Esophagus muscularis mucosa (tissue), 4 donors: ENCODE data around the gene RBM43. TPM values are rescaled to one million over a fixed set of nuclear protein-coding genes. Genes with fewer than 3 reads are reported as not detected.

Experiments
- DNase-seq: peaks from one replicate; pipeline ENCODE4 v3.0.0-alpha.2; 2017; ENCODE audit errors: extremely low spot score
- H3K27ac ChIP-seq, 4 donors: fragments of 200-600 bp; sonication (generic); replicated peaks in 1 of 4; 1 replicate in 3 of 4; 2 replicates in 1 of 4; pipeline ENCODE4 v1.5.1; 2016 to 2019; ENCODE audit warnings: mild to moderate bottlenecking in 1 of 4
- H3K27me3 ChIP-seq, 4 donors: fragments of 200-600 bp; sonication (generic); one replicate each; pipeline versions ENCODE4 v1.5.1 to v1.6.0; 2016 to 2019
- H3K36me3 ChIP-seq, 4 donors: fragments of 200-600 bp; sonication (generic); one replicate each; pipeline ENCODE4 v1.5.1; 2016 to 2019
- H3K4me1 ChIP-seq, 4 donors: fragments of 200-600 bp; sonication (generic); one replicate each; pipeline ENCODE4 v1.5.1; 2016 to 2019
- H3K4me3 ChIP-seq, 4 donors: fragments of 200-600 bp; sonication (generic); 1 replicate in 2 of 4; 2 replicates in 2 of 4; pipeline ENCODE4 v1.5.1; 2016 to 2019; ENCODE audit warnings: mild to moderate bottlenecking in 4 of 4, moderate library complexity in 1 of 4
- H3K9me3 ChIP-seq, 4 donors: fragments of 200-600 bp; sonication (generic); 1 replicate in 3 of 4; 2 replicates in 1 of 4; pipeline ENCODE4 v1.5.1; 2016 to 2019
- EP300 ChIP-seq: sonication (generic); formaldehyde crosslinking; IDR thresholded peaks from one replicate; pipeline ENCODE4 v1.6.1; 2017; ENCODE audit warnings: antibody characterized with exemption
- POLR2A ChIP-seq: fragments of 450-650 bp; IDR thresholded peaks from one replicate; pipeline ENCODE4 v1.6.1; 2017; ENCODE audit warnings: antibody characterized with exemption, moderate library complexity, mild to moderate bottlenecking, low read depth
- POLR2AphosphoS5 ChIP-seq, 2 donors: sonication (generic); formaldehyde crosslinking; IDR thresholded peaks; one replicate each; pipeline ENCODE4 v1.6.1; 2017; ENCODE audit warnings: antibody characterized with exemption in 2 of 2
- WGBS: methylation state at CpG from one replicate; pipeline ENCODE4 v1.1.5; 2018; 5-methylcytosine and 5-hydroxymethylcytosine counted together
- intact Hi-C: fragments of 100-400 bp; cut with DNase I; formaldehyde crosslinking; loops from one replicate; pipeline ENCODE4 v1.15.1; 2023
- total RNA-seq, 4 donors: library from RNA; depleted of rRNA; stranded (reverse); fragments of >200 nt; gene quantifications; one replicate each; pipeline versions ENCODE4 v1.1.0 to v1.2.1, GENCODE V29; 2016
- TF ChIP-seq, protein P1 (sequence below), 3 experiments: fragments of 200-600 bp in 2 of 3; fragments of 450-650 bp in 1 of 3; sonication (generic) in 2 of 3; IDR thresholded peaks; one replicate each; pipeline ENCODE4 v1.5.1; 2017 to 2019; ENCODE audit warnings: antibody characterized with exemption in 3 of 3, mild to moderate bottlenecking in 2 of 3, moderate library complexity in 1 of 3

RBM43 gene
- total RNA-seq, 4 donors from 2014 or later = 3.3 to 8.3 (median 5.0) TPM

DNA sequence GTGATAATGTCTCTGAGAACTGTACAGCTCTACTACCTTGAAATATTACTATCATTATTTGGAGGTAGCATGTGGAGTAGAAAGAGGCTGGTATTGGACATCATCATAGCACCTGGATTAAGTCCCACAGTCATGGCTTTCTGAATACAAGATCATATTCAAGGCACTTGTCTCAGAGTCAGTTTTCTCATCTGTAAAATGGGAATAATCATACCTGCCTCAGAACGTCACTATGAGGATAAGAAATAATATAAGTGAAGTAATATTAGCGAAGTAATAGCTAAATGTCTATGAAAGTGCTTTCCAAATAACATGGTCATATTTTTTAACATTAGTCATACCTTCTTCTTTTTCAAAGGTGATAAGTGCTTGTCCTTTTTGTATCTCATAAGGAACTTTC is 16.8 kb upstream of the RBM43 start:
- 98% methylated on average over 2 of the region's 2 CpGs for WGBS
- no peak overlapping the region for H3K27ac ChIP-seq
- intact Hi-C loops = no loop called here
- H3K9me3 ChIP-seq = no peaks in the 10 kb centered on the region
- no peak overlapping the region for H3K4me3 ChIP-seq
- TF ChIP-seq EP300 (no peak), POLR2AphosphoS5 (IDR thresholded peaks at IDR 0.05) (no peak), POLR2A (no peak)
- TF ChIP-seq, protein P1, sequence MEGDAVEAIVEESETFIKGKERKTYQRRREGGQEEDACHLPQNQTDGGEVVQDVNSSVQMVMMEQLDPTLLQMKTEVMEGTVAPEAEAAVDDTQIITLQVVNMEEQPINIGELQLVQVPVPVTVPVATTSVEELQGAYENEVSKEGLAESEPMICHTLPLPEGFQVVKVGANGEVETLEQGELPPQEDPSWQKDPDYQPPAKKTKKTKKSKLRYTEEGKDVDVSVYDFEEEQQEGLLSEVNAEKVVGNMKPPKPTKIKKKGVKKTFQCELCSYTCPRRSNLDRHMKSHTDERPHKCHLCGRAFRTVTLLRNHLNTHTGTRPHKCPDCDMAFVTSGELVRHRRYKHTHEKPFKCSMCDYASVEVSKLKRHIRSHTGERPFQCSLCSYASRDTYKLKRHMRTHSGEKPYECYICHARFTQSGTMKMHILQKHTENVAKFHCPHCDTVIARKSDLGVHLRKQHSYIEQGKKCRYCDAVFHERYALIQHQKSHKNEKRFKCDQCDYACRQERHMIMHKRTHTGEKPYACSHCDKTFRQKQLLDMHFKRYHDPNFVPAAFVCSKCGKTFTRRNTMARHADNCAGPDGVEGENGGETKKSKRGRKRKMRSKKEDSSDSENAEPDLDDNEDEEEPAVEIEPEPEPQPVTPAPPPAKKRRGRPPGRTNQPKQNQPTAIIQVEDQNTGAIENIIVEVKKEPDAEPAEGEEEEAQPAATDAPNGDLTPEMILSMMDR (IDR thresholded peaks at IDR 0.05) = no peak
- no peak for DNase-seq
- H3K4me1 ChIP-seq = no peaks in the 10 kb centered on the region
- H3K27me3 ChIP-seq = no peaks in the 10 kb centered on the region
- peaks cover 29 to 87% (median 38%) of the 10 kb centered on the region in 4 donors for H3K36me3 ChIP-seq

DNA sequence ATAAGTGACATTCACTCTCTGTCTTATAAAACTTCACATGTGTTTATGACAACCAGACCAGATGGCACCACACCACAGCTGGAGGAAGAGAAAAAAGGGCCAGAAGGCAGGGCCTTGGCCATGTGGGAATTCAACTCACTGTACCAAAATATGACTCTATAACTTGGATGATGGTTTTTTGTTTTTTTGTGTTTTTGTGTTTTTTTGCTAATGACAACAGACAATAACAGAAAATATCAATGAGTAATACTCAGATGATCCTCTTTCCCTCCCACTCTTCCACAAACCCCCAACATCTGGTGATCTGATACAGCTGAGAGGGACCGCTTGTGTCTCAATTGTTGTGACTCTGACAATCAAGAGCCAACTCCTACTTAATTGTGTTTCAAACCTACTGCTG is 15.4 kb upstream of the RBM43 start:
- H3K9me3 ChIP-seq = no peaks in the 10 kb centered on the region

DNA sequence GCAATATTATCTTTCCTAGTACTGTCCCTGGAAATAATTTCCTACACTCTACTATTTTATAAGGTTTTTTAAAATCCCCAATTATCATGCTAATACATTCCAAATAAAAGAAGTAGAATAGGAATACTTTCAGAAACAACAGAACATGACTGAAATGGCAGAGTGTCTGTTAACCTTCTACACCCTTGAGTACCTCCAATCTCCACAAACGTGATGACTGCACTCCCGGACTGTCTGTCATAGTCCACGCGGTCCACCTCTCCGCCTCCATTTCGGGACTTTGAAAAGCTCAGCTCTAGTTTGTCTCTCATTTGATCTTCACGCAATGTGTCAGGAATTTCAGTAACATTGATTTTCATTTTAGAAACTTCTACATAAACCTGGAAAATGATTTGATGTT is 13.6 kb upstream of the RBM43 start:
- H3K4me1 ChIP-seq = no peaks in the 10 kb centered on the region

More for the DNA sequence above, 15.4 kb upstream of the RBM43 start:
- H3K4me3 ChIP-seq = no peak overlapping the region
- H3K4me1 ChIP-seq = no peaks in the 10 kb centered on the region
- peaks cover 29 to 97% (median 41%) of the 10 kb centered on the region in 4 donors for H3K36me3 ChIP-seq
- no peaks in the 10 kb centered on the region for H3K27me3 ChIP-seq
- DNase-seq = no peak
- TF ChIP-seq POLR2AphosphoS5 (IDR thresholded peaks at IDR 0.05) (no peak), EP300 (no peak)
- H3K27ac ChIP-seq = no peak overlapping the region
- intact Hi-C loops = no loop called here
- WGBS = 95% methylated on average over 1 of the region's 1 CpG

DNA sequence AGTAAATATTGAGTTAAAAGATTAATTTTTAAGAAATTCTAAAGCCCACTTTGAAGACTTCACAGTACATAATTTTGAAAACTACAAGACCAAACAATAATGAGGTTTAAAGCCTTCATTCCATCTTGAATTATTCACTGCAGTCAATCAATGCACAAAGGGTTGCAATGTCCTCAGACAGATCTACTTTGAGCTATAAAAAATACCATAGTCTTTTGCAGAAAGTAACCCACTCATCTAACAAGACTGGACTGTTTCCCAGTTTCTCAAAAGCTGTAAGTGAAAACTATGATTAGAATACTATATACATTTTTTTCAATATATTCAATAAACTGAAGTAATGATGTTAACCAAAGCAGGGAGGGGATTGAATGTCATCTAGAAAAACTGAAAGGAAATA is 10.2 kb upstream of the RBM43 start:
- Histone ChIP-seq H3K27me3 (no peaks in the 10 kb centered on the region), H3K36me3 (peaks cover 11 to 64% (median 27%) of the 10 kb centered on the region in 4 donors), H3K4me1 (no peaks in the 10 kb centered on the region), H3K4me3 (no peak overlapping the region), H3K9me3 (no peaks in the 10 kb centered on the region), H3K27ac (no peak overlapping the region)
- TF ChIP-seq EP300 = no peak
- TF ChIP-seq POLR2A = no peak
- TF ChIP-seq, protein P1 (IDR thresholded peaks at IDR 0.05) = no peak
- TF ChIP-seq POLR2AphosphoS5 (IDR thresholded peaks at IDR 0.05) = no peak
- DNase-seq = no peak
- intact Hi-C loops = no loop called here

More for the DNA sequence above, 13.6 kb upstream of the RBM43 start:
- H3K27me3 ChIP-seq = no peaks in the 10 kb centered on the region
- H3K9me3 ChIP-seq = no peaks in the 10 kb centered on the region
- no peak for DNase-seq
- TF ChIP-seq, protein P1 (IDR thresholded peaks at IDR 0.05) = no peak
- WGBS = 92% methylated on average over 7 of the region's 7 CpGs
- intact Hi-C loops = no loop called here
- H3K36me3 ChIP-seq = peaks cover 25 to 92% (median 39%) of the 10 kb centered on the region in 4 donors
- H3K4me3 ChIP-seq = no peak overlapping the region
- H3K27ac ChIP-seq = no peak overlapping the region

DNA sequence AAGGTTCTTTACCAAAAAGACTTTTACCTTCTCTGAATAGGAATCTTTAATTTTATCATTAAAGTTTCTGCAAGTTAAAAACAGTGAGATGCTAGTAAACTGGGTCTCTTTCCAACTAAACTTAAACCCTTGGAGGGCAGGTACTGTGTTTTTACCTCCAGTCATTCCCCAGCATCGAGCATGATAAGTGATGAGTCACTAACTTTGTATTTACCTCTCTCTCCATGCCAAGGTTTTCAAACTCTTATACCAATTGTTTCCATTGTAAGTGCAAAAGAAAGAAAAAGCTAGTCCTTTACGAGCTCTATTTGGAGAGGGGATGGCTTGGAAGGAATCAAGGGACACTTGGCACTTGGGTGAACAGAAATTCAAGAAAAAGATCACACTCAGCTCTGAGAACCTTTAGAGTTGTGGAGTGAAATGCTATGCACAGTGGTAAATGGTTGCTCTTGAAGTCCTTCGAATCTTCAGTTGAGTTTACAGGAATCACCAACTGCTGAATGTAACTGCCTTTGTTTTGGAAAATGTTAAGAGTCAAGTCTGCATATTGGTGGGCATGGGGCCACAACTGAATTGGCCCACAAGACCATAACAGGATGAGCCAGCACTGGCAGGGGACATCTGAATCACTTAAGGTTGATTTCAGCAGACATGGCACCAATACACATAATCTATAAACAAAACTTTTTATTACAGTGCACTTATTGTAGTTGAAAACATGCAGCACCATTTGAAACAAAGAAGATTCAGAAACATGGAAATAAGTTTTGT is 8.3 kb upstream of the RBM43 start:
- Histone ChIP-seq H3K27me3 (no peaks in the 10 kb centered on the region), H3K4me3 (no peak overlapping the region), H3K4me1 (no peaks in the 10 kb centered on the region), H3K9me3 (no peaks in the 10 kb centered on the region), H3K27ac (no peak overlapping the region), H3K36me3 (peaks cover 8 to 47% (median 22%) of the 10 kb centered on the region in 4 donors)
- TF ChIP-seq EP300 (no peak), POLR2AphosphoS5 (IDR thresholded peaks at IDR 0.05) (no peak), POLR2A (no peak)
- TF ChIP-seq, protein P1 (IDR thresholded peaks at IDR 0.05) = no peak
- 79% methylated on average over 3 of the region's 3 CpGs for WGBS
- intact Hi-C loops = loop anchor here (10.0 kb wide), 1 partner anchor 145 kb away; no protein-coding TSS in a partner anchor
- no peak for DNase-seq
